NCI-H526 treated with DMSO at 0.1 percent for 48 hours (cell line): ENCODE results near the gene AGAP1.

ENCODE experiments used
- DNase-seq: peaks from one replicate; lab custom pipeline; 2025; lab: John Stamatoyannopoulos, UW

The AGAP1 gene

GRCh38 chr2:235493775-235494715, at the start of gene AGAP1:
Gene AGAP1 (plus strand): TSS chr2:235494043.
- peak; percentile 67 for DNase-seq

- DNase-seq: no peak
These were observed 49.7 kb upstream of the AGAP1 start for GRCh38 chr2:235444101-235444597.

GRCh38 chr2:235445116-235445515, 48.7 kb upstream of the AGAP1 start:
- no peak for DNase-seq

GRCh38 chr2:235446082-235446481, 47.8 kb upstream of the AGAP1 start:
- DNase-seq: no peak

GRCh38 chr2:235447210-235447609, 46.6 kb upstream of the AGAP1 start:
- DNase-seq: no peak

- DNase-seq: no peak
These were observed 44.3 kb upstream of the AGAP1 start for GRCh38 chr2:235449568-235449967.

- no peak for DNase-seq
These were observed 40.2 kb upstream of the AGAP1 start for GRCh38 chr2:235453605-235454151.

- DNase-seq: no peak
These were observed 35.0 kb upstream of the AGAP1 start for GRCh38 chr2:235458839-235459273.

GRCh38 chr2:235460548-235461047, 33.2 kb upstream of the AGAP1 start:
- DNase-seq: no peak

GRCh38 chr2:235461763-235462414, 32.0 kb upstream of the AGAP1 start:
- DNase-seq: no peak

GRCh38 chr2:235462415-235462790, 31.4 kb upstream of the AGAP1 start:
- no peak for DNase-seq

GRCh38 chr2:235463893-235464292, 29.9 kb upstream of the AGAP1 start:
- no peak for DNase-seq

GRCh38 chr2:235467588-235467987, 26.3 kb upstream of the AGAP1 start:
- DNase-seq: no peak

GRCh38 chr2:235468978-235469655, 24.7 kb upstream of the AGAP1 start:
- peak; percentile 54 for DNase-seq

GRCh38 chr2:235471186-235471747, 22.6 kb upstream of the AGAP1 start:
- no peak for DNase-seq

- DNase-seq: no peak
These were observed 21.4 kb upstream of the AGAP1 start for GRCh38 chr2:235472443-235472842.

- no peak for DNase-seq
These were observed 15.2 kb upstream of the AGAP1 start for GRCh38 chr2:235478609-235479008.

GRCh38 chr2:235479604-235480003, 14.2 kb upstream of the AGAP1 start:
- no peak for DNase-seq

GRCh38 chr2:235480614-235481013, 13.2 kb upstream of the AGAP1 start:
- DNase-seq: no peak

GRCh38 chr2:235483313-235483712, 10.5 kb upstream of the AGAP1 start:
- DNase-seq: no peak

- DNase-seq: no peak
These were observed 8.5 kb upstream of the AGAP1 start for GRCh38 chr2:235485362-235485761.

- DNase-seq: no peak
These were observed 7.1 kb upstream of the AGAP1 start for GRCh38 chr2:235486729-235487128.
